Activated naive CD8-positive, alpha-beta T cell (primary cell): ENCODE results near the gene RBM48.
"Not testable (repeated sequence)": the region's sequence is repeated elsewhere in the genome, so short reads cannot be mapped to it uniquely, and the experiment has no call there.

Experiments
- H3K27ac Mint-ChIP-seq: one replicate; pipeline ENCODE4 v1.8.0; 2021; ENCODE audit warnings: mixed read lengths
- H3K27me3 Mint-ChIP-seq: one replicate; pipeline ENCODE4 v1.8.0; 2021; ENCODE audit warnings: mixed read lengths
- H3K36me3 Mint-ChIP-seq: one replicate; pipeline ENCODE4 v1.8.0; 2021; ENCODE audit warnings: mixed read lengths
- H3K4me1 Mint-ChIP-seq: one replicate; pipeline ENCODE4 v1.8.0; 2021; ENCODE audit warnings: low read depth, mixed read lengths
- H3K4me3 Mint-ChIP-seq: one replicate; pipeline ENCODE4 v1.8.0; 2021; ENCODE audit warnings: mild to moderate bottlenecking, mixed read lengths
- H3K9me3 Mint-ChIP-seq: one replicate; pipeline ENCODE4 v1.8.0; 2021; ENCODE audit warnings: low read depth, mixed read lengths

RBM48 gene

DNA sequence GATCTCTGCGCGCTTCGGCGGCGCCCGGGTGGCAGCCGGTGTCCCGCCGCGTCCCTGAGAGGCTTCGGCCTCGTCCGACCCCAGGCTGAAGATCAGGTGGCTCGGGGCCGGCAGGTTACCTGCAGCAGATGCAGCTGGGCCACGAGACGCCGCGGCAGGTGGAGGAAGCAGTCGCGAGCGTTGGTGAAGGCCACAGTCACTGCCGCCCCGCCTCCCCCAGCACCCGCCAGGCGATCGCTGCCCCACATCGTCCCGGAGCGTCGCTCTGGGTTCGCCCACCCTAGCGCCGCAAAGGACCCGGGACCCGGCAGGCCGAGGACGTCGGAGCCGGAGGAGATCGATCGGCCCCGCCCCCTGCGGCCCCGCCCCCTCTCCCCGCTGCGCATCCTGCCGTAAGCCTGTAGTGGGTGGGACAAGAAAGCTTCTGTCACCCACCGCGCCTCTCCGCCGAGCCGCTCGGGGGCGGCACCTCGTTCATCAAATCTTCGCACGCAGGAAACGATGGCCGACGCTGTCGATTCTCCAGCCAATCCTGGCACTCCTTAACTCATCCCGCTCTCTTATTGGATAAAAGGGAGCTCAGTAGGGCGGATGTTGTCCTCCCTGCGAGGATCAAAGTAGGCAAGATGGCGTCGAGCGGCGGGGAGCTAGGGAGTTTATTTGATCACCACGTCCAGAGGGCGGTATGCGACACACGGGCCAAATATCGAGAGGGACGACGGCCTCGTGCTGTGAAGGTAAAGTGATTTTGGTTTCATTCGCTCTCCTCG lies at the start of gene RBM48, which contains the start of gene PEX1:
TSS of gene RBM48 (plus strand) at position 608 of the 770 bp plus-strand sequence. CDS start at position 627, 19 bp downstream.
TSS of gene PEX1 (minus strand) at position 333 of the 770 bp plus-strand sequence. CDS start at position 248, 85 bp downstream.
- Mint-ChIP-seq H3K27me3 (no peaks in the 10 kb centered on the region), H3K9me3 (no peaks in the 10 kb centered on the region), H3K27ac (peak within 1 kb of the TSS; percentile 94), H3K4me1 (peaks cover 48% of the 10 kb centered on the region), H3K4me3 (peak within 1 kb of the TSS; percentile 92), H3K36me3 (peaks cover 5% of the 10 kb centered on the region)

DNA sequence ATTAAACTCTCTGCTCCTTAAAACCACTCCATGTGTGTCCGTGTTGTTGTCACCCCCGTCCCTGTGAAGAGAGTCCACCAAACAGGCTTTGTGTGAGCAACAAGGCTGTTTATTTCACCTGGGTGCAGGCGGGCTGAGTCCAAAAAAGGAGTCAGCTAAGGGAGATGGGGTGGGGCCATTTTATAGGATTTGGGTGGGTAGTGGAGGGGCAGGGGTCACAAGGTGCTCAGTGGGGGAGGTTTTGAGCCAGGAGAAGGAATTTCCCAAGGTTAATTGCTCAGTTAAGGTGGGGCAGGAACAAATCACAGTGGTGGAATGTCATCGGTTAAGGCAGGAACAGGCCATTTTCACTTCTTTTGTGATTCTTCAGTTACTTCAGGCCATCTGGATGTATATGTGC lies 49.4 kb upstream of the RBM48 start:
- H3K4me3 Mint-ChIP-seq, H3K27ac Mint-ChIP-seq, H3K27me3 Mint-ChIP-seq, H3K9me3 Mint-ChIP-seq, H3K4me1 Mint-ChIP-seq, H3K36me3 Mint-ChIP-seq: not testable (repeated sequence)

DNA sequence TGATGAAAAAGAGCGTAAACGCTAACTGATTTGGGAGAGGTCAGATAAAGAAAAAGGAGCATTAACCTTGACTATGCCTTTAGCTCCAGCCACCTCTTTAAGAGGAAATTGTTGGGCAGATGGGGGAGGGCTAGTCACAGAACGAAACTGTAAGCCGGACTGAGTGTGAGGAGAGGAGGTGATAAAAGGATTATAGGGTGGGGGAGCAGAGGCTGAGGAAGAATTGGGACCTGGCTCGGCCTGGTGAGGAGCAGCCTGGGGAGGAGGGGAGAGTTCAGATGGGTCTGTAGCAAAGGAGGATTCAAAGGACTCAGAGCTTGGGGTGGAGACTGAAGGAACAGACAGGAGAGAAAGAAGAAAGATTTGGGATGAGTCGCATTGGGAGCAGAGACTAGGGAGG lies 45.0 kb upstream of the RBM48 start:
- not testable (repeated sequence) for H3K27ac Mint-ChIP-seq, H3K27me3 Mint-ChIP-seq, H3K9me3 Mint-ChIP-seq, H3K36me3 Mint-ChIP-seq, H3K4me3 Mint-ChIP-seq, H3K4me1 Mint-ChIP-seq

DNA sequence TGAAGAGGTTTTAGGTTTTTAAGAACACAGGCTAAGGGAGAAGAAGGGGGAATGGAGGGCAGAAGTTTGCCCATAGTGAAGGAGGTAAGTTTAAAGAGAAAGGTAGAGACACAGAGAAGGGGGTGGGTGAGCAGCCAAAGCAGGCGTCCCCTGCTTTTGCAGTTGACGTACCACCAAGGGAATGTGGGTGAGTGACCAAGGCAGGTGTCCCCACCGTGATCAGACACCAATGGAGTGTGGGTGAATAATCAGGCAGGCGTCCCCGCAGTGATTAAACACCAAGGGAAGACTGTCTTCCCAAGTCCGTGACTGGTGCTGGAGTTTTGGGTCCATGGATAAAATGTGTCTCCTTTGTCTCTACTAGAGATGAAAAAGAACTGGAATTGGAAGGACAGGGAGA lies 44.4 kb upstream of the RBM48 start:
- not testable (repeated sequence) for H3K36me3 Mint-ChIP-seq, H3K27me3 Mint-ChIP-seq, H3K4me3 Mint-ChIP-seq, H3K27ac Mint-ChIP-seq, H3K4me1 Mint-ChIP-seq, H3K9me3 Mint-ChIP-seq

DNA sequence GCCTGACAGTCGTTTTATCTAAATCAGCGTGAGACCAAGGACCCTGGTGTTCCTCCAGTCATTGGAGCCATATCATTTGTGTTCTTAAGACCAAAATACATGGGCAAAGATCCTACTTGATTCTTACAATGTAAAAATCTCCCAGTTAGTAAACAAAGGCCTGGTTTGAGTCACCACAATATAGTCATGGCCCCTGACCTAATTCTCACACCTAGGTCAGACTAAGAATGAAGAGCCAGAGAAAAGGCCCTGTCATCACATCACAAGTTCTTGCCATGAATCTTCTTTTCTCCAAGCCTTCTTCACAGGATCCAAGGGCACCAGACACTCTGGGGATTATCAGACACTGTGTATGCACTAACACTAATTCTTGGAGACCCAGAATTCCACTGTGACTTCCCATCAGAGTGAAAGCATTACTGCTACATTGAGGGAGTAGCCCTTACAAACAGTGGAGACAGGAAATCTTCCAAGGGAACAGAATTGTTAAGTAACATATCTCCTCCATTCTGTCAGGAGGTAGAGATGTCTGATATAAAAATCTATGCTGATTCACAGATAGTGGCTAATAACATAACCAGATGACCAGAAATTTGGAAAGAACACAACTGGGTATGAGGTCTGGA lies 43.2 kb upstream of the RBM48 start:
- Mint-ChIP-seq H3K27ac (no peak overlapping the region), H3K27me3 (no peaks in the 10 kb centered on the region), H3K9me3 (no peaks in the 10 kb centered on the region), H3K4me1 (no peaks in the 10 kb centered on the region), H3K36me3 (peaks cover 5% of the 10 kb centered on the region), H3K4me3 (no peak overlapping the region)

DNA sequence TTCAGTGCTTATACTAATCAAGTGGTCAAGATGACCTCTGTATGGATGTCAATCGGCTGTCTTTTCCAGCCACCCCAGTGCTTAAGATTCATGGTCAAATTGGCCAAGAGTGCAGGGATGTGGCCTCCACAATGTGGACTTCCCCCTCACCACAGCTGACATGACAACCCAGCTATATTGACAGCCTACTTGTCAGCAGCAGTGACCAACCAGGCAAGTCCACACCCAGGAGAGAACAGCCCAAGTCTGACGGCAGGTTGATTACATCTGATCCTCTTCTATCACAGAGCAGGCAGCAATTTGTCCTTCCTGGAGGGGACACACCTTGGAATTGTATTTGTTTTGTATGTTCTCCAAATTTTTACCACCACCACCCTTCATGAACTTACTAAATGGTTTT lies 42.6 kb upstream of the RBM48 start:
- Mint-ChIP-seq H3K27me3 (no peaks in the 10 kb centered on the region), H3K9me3 (no peaks in the 10 kb centered on the region), H3K4me3 (no peak overlapping the region), H3K36me3 (peaks cover 6% of the 10 kb centered on the region), H3K27ac (no peak overlapping the region), H3K4me1 (no peaks in the 10 kb centered on the region)

DNA sequence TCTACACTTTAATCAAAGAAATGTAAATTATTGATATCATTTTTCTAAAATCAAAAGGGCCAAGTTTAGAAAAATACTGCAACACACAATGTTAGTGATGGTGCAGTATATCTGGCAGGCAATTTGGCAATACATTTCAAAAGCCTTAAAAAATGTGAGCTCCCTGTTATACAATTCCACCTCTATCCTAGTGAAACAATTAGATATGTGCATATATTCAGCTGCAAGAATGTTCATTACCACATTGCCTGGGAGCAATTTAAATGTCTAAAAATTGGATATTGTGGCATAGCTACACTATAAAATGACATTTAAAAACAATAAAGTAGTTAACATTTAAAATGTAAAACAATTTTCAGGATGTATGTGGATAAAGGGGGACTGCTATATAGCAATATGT lies 40.8 kb upstream of the RBM48 start:
- H3K27ac Mint-ChIP-seq, result no peak overlapping the region
- no peaks in the 10 kb centered on the region for H3K4me1 Mint-ChIP-seq
- H3K9me3 Mint-ChIP-seq, result no peaks in the 10 kb centered on the region
- H3K36me3 Mint-ChIP-seq, result peaks cover 7% of the 10 kb centered on the region
- H3K27me3 Mint-ChIP-seq, result no peaks in the 10 kb centered on the region
- no peak overlapping the region for H3K4me3 Mint-ChIP-seq

DNA sequence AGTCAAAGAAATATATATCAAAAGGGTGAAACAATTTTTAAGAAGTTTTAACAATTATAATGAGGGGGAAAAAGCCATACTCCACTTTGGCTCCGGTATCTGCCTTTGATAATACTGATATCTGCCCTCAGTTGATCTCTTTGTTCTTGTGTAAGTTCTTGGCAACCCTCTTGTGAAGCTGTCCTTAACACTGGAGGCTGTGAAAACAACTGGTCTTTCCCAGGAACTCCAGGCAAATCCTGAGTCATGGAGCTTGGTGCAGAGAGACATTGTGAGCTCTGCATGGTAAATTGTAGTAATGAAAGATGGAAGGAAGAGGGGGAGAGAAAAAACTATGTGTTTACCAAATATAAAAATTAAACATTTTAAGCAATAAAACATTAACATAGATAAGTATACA lies 39.0 kb upstream of the RBM48 start:
- peaks cover 7% of the 10 kb centered on the region for H3K36me3 Mint-ChIP-seq
- no peaks in the 10 kb centered on the region for H3K4me1 Mint-ChIP-seq
- no peak overlapping the region for H3K4me3 Mint-ChIP-seq
- no peak overlapping the region for H3K27ac Mint-ChIP-seq
- H3K27me3 Mint-ChIP-seq, result no peaks in the 10 kb centered on the region
- no peaks in the 10 kb centered on the region for H3K9me3 Mint-ChIP-seq

DNA sequence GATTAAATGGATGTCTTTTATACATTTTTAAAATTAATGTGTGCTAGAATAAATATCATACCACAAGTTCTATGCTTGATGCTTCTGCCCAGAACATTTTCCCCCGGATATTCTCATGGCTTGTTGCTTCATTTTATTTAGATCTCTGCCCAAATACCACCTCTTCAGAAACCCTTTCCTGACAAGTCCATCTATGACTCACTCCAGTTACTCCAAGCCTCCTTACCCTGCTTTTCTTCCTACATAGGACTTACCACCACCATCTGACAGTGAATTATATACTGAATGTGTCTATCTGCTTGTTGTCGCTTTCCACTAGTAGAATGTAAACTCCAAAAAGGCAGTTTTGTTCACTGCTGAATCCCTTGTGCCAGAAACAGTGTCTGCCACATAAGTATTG lies 31.7 kb upstream of the RBM48 start:
- no peaks in the 10 kb centered on the region for H3K27me3 Mint-ChIP-seq
- peaks cover 9% of the 10 kb centered on the region for H3K36me3 Mint-ChIP-seq
- no peak overlapping the region for H3K27ac Mint-ChIP-seq
- no peaks in the 10 kb centered on the region for H3K9me3 Mint-ChIP-seq
- no peaks in the 10 kb centered on the region for H3K4me1 Mint-ChIP-seq
- no peak overlapping the region for H3K4me3 Mint-ChIP-seq

DNA sequence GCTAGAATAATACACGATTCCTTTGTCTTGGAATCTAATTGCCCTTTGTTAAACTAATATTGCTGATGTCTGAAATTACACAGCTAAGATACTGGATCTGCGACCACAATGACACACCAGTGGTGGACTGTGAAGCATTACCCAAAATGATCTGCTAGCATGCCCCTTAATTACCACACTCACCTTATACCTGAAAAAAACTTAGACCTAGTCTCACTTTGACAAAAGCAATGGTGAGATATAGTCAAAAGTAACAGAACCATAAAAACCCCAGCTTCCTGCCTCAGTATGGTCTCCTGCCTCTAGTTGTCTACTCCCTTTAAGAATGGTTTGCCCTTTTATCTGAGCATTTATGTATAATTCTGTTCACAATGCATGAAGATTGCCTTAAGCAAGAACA lies 30.0 kb upstream of the RBM48 start:
- no peaks in the 10 kb centered on the region for H3K4me1 Mint-ChIP-seq
- H3K4me3 Mint-ChIP-seq, result no peak overlapping the region
- no peak overlapping the region for H3K27ac Mint-ChIP-seq
- no peaks in the 10 kb centered on the region for H3K27me3 Mint-ChIP-seq
- no peaks in the 10 kb centered on the region for H3K9me3 Mint-ChIP-seq
- peaks cover 12% of the 10 kb centered on the region for H3K36me3 Mint-ChIP-seq

DNA sequence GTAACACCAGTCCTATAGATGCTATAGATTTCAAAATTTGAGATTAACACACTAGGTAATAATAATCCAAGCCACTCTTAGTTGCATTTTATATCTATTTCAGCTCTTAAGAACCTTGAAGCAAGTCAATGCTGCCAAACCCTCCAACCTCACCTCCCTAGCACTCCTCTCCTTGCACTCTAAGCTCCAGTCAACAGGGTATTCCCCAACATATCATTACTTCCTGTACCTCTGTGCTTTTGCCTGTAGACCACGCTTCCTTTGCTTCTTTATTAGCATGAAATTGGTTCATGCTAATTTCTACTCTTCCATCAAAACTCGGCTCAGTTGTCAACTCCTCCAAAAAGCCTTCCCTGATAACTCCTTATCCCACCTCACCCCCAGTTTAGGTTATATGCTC lies 24.8 kb upstream of the RBM48 start:
- Mint-ChIP-seq H3K4me1 (no peaks in the 10 kb centered on the region), H3K27ac (no peak overlapping the region), H3K4me3 (no peak overlapping the region), H3K9me3 (no peaks in the 10 kb centered on the region), H3K36me3 (peaks cover 12% of the 10 kb centered on the region), H3K27me3 (no peaks in the 10 kb centered on the region)

DNA sequence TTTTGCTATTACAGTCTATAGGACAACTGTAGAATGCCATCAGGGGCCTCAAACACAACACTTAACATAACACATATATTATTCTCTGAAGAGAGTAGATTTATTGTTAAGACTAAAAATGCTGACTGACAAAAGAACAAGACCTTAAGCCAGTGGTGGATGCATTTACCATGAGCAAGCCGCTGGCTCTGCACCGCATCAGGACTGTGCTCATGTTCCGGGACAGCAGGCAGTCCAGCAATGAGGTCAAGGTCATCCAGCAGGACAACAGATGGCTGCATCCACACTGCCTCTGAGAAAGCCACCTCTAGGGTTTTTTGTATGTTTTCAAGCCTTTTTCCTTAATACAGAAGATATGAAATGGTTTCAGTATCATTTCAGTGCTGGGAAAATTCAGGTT lies 24.0 kb upstream of the RBM48 start:
- Mint-ChIP-seq H3K4me1 (no peaks in the 10 kb centered on the region), H3K27me3 (no peaks in the 10 kb centered on the region), H3K27ac (no peak overlapping the region), H3K4me3 (no peak overlapping the region), H3K36me3 (peaks cover 12% of the 10 kb centered on the region), H3K9me3 (no peaks in the 10 kb centered on the region)

DNA sequence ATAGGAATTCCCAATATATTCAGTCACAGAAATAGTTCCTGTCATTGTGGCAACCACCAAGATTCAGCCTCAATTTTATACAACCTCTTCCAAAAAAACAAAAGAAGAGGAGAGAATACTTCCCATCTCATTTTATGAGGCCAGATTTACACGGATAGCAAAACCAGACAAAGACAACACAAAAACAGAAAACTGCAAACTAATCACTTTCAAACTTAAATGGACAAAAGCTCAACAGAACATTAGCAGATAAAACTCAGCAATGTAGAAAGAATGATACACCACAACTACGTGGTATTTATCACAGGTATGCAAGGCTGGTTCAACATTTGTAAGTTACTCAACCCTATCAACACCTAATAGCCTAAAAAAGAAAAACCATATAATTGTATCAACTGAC lies 22.2 kb upstream of the RBM48 start:
- Mint-ChIP-seq H3K36me3 (peaks cover 6% of the 10 kb centered on the region), H3K27me3 (no peaks in the 10 kb centered on the region), H3K27ac (no peak overlapping the region)

DNA sequence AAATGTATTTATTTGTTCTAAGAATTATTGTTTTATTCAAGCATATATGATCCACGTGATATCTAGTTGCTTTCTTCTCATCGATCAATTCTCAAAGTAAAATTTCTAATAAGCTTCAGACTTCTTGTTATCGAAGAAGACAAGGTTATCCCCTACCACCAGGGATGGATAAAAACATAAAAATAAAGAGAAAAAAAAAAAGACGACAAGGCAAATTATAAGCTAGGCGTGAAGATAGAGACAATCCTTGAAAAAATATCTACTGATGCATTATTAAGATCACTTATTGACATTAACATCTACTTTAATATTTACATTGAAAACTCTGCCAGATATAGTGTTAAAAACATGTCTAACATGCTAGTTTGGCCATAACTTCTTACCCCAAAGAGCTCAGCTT lies 19.6 kb upstream of the RBM48 start:
- Mint-ChIP-seq H3K9me3 (no peaks in the 10 kb centered on the region), H3K27ac (no peak overlapping the region), H3K4me3 (no peak overlapping the region), H3K4me1 (no peaks in the 10 kb centered on the region), H3K27me3 (no peaks in the 10 kb centered on the region), H3K36me3 (peaks cover 4% of the 10 kb centered on the region)

More for the DNA sequence above, 22.2 kb upstream of the RBM48 start:
- no peaks in the 10 kb centered on the region for H3K4me1 Mint-ChIP-seq
- H3K9me3 Mint-ChIP-seq, result no peaks in the 10 kb centered on the region
- H3K4me3 Mint-ChIP-seq, result no peak overlapping the region

DNA sequence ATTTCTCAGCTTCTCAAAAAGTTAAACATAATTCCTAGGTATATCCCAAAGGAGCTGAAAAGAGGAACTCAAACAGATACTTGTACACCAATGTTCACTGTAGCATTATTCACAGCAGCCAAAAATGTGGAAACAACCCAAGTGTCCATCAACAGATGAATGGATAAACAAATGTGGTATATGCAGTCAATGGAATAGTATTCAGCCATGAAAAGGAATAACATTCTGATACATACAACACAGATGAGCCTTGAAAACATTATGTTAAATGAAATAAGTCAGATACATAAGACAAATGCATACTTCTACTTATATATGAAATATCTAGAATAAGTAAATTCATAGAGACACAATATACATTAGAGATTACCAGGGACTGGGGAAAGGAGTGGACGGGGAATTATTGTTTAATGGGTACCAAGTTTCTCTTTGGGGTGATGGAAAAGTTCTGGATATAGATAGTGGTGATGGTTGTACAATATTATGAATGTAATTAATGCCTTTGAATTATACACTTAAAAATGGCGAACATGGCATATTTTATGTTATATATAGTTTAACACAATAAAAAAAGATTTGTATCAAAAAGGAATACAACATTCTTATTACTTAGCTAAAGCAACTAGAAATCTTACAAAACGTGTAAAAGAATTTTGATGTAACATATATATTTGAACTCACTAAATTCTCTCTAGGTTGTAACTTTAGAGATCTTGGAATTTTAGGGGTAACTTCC lies 15.3 kb upstream of the RBM48 start:
- no peaks in the 10 kb centered on the region for H3K27me3 Mint-ChIP-seq
- H3K36me3 Mint-ChIP-seq, result peaks cover 14% of the 10 kb centered on the region
- no peak overlapping the region for H3K27ac Mint-ChIP-seq
- H3K4me1 Mint-ChIP-seq, result peaks cover 6% of the 10 kb centered on the region
- H3K9me3 Mint-ChIP-seq, result no peaks in the 10 kb centered on the region
- H3K4me3 Mint-ChIP-seq, result no peak overlapping the region
